ENCODE measurements around the gene FLT1. TPM values are rescaled to one million over a fixed set of nuclear protein-coding genes. Genes with fewer than 3 reads are reported as not detected.

Gene FLT1
- total RNA-seq, 4 donors from 2014 or later, result 12.5 to 46.2 (median 31.3) TPM

DNA sequence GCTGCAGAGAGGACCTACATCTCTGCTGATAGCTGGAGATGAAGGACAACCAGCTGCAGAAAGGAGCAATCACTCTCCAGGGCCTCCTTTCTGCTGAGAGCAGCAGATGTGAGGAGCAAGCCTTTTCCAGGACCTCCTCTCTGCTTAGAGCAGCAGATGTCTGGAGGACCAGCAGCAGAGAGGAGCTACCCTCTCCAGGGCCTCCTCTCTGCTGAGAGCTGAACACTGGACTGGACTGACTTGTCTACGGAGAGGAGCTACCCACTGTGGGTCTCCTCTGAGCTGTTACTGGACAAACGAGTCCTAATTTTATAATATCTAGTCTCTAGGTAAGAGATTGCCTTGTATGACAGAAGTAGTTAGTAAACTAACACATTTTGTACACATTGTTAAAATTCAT is 40.8 kb upstream of the FLT1 start:
- DNase-seq (ENCODE audit: extremely low spot score), result no peak
- H3K36me3 ChIP-seq, result no peaks in the 10 kb centered on the region
- H3K4me1 ChIP-seq, result peaks cover 5 to 27% (median 26%) of the 10 kb centered on the region in 4 donors
- intact Hi-C loops (cut with DNase I), result no loop called here
- no peak overlapping the region for H3K27ac ChIP-seq (replicated peaks in 1 of 4)
- 69% methylated on average over 2 of the region's 2 CpGs for WGBS
- H3K4me3 ChIP-seq, result no peak overlapping the region
- no peaks in the 10 kb centered on the region for H3K9me3 ChIP-seq
- no peak for TF ChIP-seq EP300 (IDR thresholded peaks at IDR 0.05)
- TF ChIP-seq POLR2AphosphoS5 (IDR thresholded peaks at IDR 0.05), result no peak
- H3K27me3 ChIP-seq, result peaks cover 0 to 48% (median 5%) of the 10 kb centered on the region in 4 donors

DNA sequence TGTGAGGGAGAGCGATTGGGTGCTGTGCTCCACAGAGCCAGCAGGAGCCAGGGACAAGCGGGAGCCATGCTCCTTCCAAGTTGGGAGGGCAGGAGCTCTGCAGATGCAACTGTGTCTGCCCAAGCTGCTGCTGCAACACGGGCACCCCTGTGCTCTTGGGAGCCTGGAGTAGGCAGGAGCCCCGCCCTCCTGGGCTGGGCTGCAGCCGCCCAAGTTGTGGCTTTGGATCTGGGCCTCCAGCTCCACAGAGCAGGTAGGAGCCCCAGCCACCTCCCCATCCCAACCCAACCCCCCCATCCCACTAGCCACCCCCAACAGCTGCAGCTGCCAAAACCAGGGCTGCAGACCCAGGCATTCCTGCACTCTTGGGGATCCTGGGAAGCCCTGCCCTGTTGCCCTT is 39.9 kb upstream of the FLT1 start:
- DNase-seq (ENCODE audit: extremely low spot score), result no peak
- Histone ChIP-seq H3K9me3 (no peaks in the 10 kb centered on the region), H3K4me1 (peaks cover 7 to 29% (median 27%) of the 10 kb centered on the region in 4 donors), H3K27ac (replicated peaks in 1 of 4) (no peak overlapping the region), H3K4me3 (no peak overlapping the region), H3K27me3 (peaks cover 0 to 58% (median 5%) of the 10 kb centered on the region in 4 donors), H3K36me3 (no peaks in the 10 kb centered on the region)
- WGBS, result 63% methylated on average over 3 of the region's 5 CpGs
- intact Hi-C loops (cut with DNase I), result no loop called here
- no peak for TF ChIP-seq EP300 (IDR thresholded peaks at IDR 0.05)
- TF ChIP-seq, protein P1, sequence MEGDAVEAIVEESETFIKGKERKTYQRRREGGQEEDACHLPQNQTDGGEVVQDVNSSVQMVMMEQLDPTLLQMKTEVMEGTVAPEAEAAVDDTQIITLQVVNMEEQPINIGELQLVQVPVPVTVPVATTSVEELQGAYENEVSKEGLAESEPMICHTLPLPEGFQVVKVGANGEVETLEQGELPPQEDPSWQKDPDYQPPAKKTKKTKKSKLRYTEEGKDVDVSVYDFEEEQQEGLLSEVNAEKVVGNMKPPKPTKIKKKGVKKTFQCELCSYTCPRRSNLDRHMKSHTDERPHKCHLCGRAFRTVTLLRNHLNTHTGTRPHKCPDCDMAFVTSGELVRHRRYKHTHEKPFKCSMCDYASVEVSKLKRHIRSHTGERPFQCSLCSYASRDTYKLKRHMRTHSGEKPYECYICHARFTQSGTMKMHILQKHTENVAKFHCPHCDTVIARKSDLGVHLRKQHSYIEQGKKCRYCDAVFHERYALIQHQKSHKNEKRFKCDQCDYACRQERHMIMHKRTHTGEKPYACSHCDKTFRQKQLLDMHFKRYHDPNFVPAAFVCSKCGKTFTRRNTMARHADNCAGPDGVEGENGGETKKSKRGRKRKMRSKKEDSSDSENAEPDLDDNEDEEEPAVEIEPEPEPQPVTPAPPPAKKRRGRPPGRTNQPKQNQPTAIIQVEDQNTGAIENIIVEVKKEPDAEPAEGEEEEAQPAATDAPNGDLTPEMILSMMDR (IDR thresholded peaks at IDR 0.05), result no peak
- TF ChIP-seq POLR2AphosphoS5 (IDR thresholded peaks at IDR 0.05), result no peak
- TF ChIP-seq POLR2A (IDR thresholded peaks at IDR 0.05; ENCODE audit: low read depth), result no peak

DNA sequence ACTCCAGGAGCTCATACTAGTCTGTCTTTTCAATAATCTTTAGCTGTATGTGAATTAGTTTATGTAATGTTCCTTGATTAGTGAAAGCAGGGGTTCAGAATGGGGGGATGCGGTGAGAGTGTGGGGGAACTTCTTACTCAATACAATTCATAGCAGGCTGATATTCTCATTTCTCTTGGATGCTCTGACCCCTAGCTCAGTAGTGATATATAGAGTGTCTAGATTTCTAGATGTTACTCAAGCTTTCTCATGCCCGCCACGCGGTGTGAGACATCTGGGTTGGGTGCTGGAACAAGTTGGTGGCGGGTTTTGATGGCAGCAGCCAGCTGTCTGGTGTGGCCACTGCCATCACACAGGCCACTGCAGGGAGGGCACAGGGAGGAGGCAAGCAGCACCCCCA is 39.3 kb upstream of the FLT1 start:
- TF ChIP-seq EP300 (IDR thresholded peaks at IDR 0.05) (no peak), POLR2AphosphoS5 (IDR thresholded peaks at IDR 0.05) (no peak), POLR2A (IDR thresholded peaks at IDR 0.05; ENCODE audit: low read depth) (no peak)
- TF ChIP-seq, protein P1 (IDR thresholded peaks at IDR 0.05), result no peak
- Histone ChIP-seq H3K27me3 (peaks cover 0 to 64% (median 5%) of the 10 kb centered on the region in 4 donors), H3K9me3 (no peaks in the 10 kb centered on the region), H3K27ac (replicated peaks in 1 of 4) (no peak overlapping the region), H3K4me1 (peaks cover 7 to 29% (median 27%) of the 10 kb centered on the region in 4 donors), H3K36me3 (no peaks in the 10 kb centered on the region), H3K4me3 (no peak overlapping the region)
- intact Hi-C loops (cut with DNase I), result no loop called here
- 74% methylated on average over 5 of the region's 5 CpGs for WGBS
- DNase-seq (ENCODE audit: extremely low spot score), result no peak

DNA sequence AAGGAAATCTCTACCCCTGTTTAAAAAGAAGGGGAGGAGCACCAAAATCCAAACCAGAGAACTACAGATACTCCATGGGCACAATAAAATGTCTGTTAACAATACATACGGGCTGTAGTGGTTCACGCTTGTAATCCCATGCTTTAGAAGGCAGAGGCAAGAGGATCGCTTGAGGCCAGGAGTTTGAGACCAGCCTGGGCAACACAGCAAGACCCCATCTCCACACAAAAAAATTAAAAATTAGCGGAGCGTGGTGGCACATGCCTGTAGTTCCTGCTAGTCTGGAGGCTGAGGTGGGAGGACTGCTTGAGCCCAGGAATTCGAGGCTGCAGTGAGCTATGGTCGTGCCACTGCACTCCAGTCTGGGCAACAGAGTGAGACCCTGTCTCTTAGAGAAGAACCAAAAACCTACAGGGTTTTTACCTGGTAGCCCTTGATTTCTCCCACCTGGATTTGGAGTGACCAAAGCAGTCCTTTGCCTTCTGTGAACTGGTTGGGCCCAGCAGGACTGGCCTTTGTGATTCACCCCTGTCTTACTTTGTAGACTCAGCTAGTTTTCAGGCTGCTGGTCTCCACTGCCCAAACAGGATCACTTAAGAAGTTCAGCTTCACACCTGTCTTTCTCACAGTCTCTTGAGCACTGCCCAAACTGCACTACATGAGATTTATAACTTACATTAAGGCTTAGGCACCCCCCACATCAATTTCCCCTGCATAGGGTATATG is 38.7 kb upstream of the FLT1 start:
- DNase-seq (ENCODE audit: extremely low spot score), result no peak
- intact Hi-C loops (cut with DNase I), result no loop called here
- peaks cover 7 to 29% (median 27%) of the 10 kb centered on the region in 4 donors for H3K4me1 ChIP-seq
- no peaks in the 10 kb centered on the region for H3K36me3 ChIP-seq
- peak overlapping the region in 1 of 4 donors; percentile 73 for H3K27ac ChIP-seq (replicated peaks in 1 of 4)
- TF ChIP-seq POLR2AphosphoS5 (IDR thresholded peaks at IDR 0.05) (no peak), EP300 (IDR thresholded peaks at IDR 0.05) (no peak), POLR2A (IDR thresholded peaks at IDR 0.05; ENCODE audit: low read depth) (no peak)
- TF ChIP-seq, protein P1 (IDR thresholded peaks at IDR 0.05), result no peak
- no peaks in the 10 kb centered on the region for H3K9me3 ChIP-seq
- 94% methylated on average over 7 of the region's 7 CpGs for whole genome bisulfite sequencing
- peaks cover 0 to 69% (median 5%) of the 10 kb centered on the region in 4 donors for H3K27me3 ChIP-seq
- no peak overlapping the region for H3K4me3 ChIP-seq

DNA sequence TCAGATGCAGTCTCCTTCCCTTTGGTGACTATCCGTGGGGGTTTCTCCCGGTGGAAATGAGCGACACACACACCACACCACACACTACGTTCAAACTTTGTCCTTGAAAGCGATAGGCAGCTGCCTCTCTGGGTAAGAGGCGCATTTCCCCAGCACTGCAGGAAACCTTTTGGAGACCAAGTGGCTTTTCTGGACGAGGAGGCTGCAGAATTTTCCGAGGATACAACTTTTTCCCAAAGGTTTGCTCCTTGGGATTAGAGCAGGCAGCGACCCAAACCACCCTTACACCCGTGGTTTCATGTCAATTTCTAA is 38.2 kb upstream of the FLT1 start:
- peaks cover 0 to 73% (median 5%) of the 10 kb centered on the region in 4 donors for H3K27me3 ChIP-seq
- no peaks in the 10 kb centered on the region for H3K36me3 ChIP-seq
- intact Hi-C loops (cut with DNase I), result no loop called here
- H3K4me1 ChIP-seq, result peaks cover 7 to 29% (median 27%) of the 10 kb centered on the region in 4 donors
- peak overlapping the region; percentile 49 to 60 (median 52) for H3K4me3 ChIP-seq
- no peaks in the 10 kb centered on the region for H3K9me3 ChIP-seq
- no peak for DNase-seq (ENCODE audit: extremely low spot score)
- TF ChIP-seq POLR2AphosphoS5 (IDR thresholded peaks at IDR 0.05) (no peak), EP300 (IDR thresholded peaks at IDR 0.05) (no peak), POLR2A (IDR thresholded peaks at IDR 0.05; ENCODE audit: low read depth) (no peak)
- TF ChIP-seq, protein P1 (IDR thresholded peaks at IDR 0.05), result no peak
- 43% methylated on average over 10 of the region's 10 CpGs for WGBS
- H3K27ac ChIP-seq (replicated peaks in 1 of 4), result peak overlapping the region in 2 of 4 donors; percentile 61 to 73

Measured in esophagus muscularis mucosa (tissue), 4 donors.